Natural killer cell treated with Interleukin-12 subunit alpha and Interleukin-12 subunit beta and Interleukin-15 and Interleukin-18, amount 100 ng/mL, for 72 hours (primary cell): Measurements from ENCODE around the gene BAIAP3. TPM values are rescaled to one million over a fixed set of nuclear protein-coding genes. Genes with fewer than 3 reads are reported as not detected.
"Not testable (repeated sequence)": the region's sequence is repeated elsewhere in the genome, so short reads cannot be mapped to it uniquely, and the experiment has no call there.

ENCODE experiments used
- ATAC-seq, 2 donors: fragments of 150-1000 bp; cut with Tn5 transposase in 1 of 2; sonication (Bioruptor Pico), chemical (Tn5 transposase) in 1 of 2; 2 replicates each; pipeline ENCODE4 v1.10.0; 2021
- DNase-seq: peaks from one replicate; pipeline ENCODE4 v3.0.0; 2022; ENCODE audit warnings: low spot score
- H3K27ac Mint-ChIP-seq, 2 donors: 1 replicate in 1 of 2; 2 replicates in 1 of 2; pipeline ENCODE4 v1.8.0; 2022; ENCODE audit warnings: mixed read lengths in 2 of 2, mild to moderate bottlenecking in 1 of 2, moderate library complexity in 1 of 2
- H3K27me3 Mint-ChIP-seq, 2 donors: 1 replicate in 1 of 2; 2 replicates in 1 of 2; pipeline ENCODE4 v1.8.0; 2022; ENCODE audit warnings: mixed read lengths in 2 of 2
- H3K36me3 Mint-ChIP-seq: one replicate; pipeline ENCODE4 v1.8.0; 2022; ENCODE audit warnings: mixed read lengths
- H3K4me1 Mint-ChIP-seq, 2 donors: 1 replicate in 1 of 2; 2 replicates in 1 of 2; pipeline ENCODE4 v1.8.0; 2022; ENCODE audit warnings: low read depth in 2 of 2, mixed read lengths in 2 of 2, mild to moderate bottlenecking in 1 of 2
- H3K4me3 Mint-ChIP-seq: one replicate; pipeline ENCODE4 v1.8.0; 2022; ENCODE audit warnings: mixed read lengths
- H3K9me3 Mint-ChIP-seq: 2 replicates; pipeline ENCODE4 v1.8.0; 2022; ENCODE audit warnings: mixed read lengths
- total RNA-seq, 2 donors: library from RNA; stranded (reverse); gene quantifications; one replicate each; pipeline ENCODE4 v1.2.3, GENCODE V29; 2022

Gene BAIAP3, protein sequence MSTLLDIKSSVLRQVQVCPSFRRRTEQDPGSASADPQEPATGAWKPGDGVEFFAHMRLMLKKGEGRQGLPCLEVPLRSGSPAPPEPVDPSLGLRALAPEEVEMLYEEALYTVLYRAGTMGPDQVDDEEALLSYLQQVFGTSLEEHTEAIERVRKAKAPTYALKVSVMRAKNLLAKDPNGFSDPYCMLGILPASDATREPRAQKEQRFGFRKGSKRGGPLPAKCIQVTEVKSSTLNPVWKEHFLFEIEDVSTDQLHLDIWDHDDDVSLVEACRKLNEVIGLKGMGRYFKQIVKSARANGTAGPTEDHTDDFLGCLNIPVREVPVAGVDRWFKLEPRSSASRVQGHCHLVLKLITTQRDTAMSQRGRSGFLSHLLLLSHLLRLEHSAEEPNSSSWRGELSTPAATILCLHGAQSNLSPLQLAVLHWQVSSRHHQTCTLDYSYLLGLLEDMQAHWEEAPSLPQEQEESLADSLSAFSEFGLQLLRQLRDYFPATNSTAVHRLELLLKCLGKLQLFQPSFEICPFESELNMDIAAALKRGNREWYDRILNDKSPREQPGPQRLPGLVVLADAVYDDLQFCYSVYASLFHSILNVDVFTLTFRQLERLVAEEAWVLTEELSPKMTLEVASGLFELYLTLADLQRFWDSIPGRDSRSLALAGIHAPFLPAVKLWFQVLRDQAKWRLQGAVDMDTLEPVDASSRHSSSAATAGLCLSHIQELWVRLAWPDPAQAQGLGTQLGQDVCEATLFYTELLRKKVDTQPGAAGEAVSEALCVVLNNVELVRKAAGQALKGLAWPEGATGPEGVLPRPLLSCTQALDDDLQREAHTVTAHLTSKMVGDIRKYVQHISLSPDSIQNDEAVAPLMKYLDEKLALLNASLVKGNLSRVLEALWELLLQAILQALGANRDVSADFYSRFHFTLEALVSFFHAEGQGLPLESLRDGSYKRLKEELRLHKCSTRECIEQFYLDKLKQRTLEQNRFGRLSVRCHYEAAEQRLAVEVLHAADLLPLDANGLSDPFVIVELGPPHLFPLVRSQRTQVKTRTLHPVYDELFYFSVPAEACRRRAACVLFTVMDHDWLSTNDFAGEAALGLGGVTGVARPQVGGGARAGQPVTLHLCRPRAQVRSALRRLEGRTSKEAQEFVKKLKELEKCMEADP
- total RNA-seq = under 1 TPM; 0.17 to 0.31 TPM

DNA sequence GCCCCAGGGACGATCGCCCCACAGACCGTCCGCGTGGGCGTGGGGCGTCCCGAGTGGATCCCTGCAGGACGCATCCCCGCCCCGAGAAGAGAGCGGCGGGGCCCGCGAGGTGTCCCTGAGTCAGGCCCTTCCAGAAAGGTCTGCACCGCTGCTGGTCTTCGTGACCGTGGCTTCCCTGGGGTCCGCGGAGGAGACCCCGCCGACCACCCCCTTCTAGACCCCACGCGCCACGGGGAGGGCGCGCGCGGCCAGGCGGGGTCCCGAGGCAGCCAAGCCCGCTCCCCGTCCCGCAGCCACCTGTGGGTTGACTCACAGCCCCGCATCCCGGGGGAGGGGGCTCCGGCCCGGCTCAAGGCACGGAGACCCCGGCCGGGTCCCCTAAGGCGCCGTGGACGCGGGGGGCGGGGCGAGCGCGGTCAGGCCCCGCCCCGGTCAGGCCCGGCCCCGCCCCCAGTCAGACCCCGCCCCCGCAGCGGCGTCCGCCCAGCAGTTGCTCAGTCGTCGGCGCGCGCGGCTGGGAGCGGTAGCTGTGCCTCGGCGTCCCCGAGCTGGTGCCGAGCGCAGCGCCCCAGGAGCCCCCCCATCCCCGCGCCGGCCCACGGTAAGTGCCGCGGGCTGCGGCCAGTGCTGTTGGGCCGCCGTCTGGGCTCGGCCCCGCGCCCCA, at the start of gene BAIAP3:
Gene BAIAP3, plus strand, starts transcription at position 497 of the 664 bp plus-strand sequence. CDS start 4,905 bp downstream, outside the sequence.
- Mint-ChIP-seq H3K4me3 (peak within 1 kb of the TSS; percentile 69), H3K27ac (no peak within 1 kb of the TSS), H3K4me1 (peaks cover 0 to 8% of the 10 kb centered on the region in 2 donors), H3K9me3 (no peaks in the 10 kb centered on the region), H3K36me3 (no peaks in the 10 kb centered on the region), H3K27me3 (peaks cover 0 to 2% of the 10 kb centered on the region in 2 donors)
- no peak for DNase-seq
- peak; percentile 81 to 88 for ATAC-seq

GRCh38 chr16:1283996-1284616, 49.3 kb upstream of the BAIAP3 start:
- H3K4me3 Mint-ChIP-seq = no peak overlapping the region
- DNase-seq (no peak), ATAC-seq (no peak)
- H3K9me3 Mint-ChIP-seq = no peaks in the 10 kb centered on the region
- no peaks in the 10 kb centered on the region for H3K4me1 Mint-ChIP-seq
- H3K27me3 Mint-ChIP-seq = peaks cover 0 to 4% of the 10 kb centered on the region in 2 donors
- no peak overlapping the region for H3K27ac Mint-ChIP-seq
- H3K36me3 Mint-ChIP-seq = no peaks in the 10 kb centered on the region

DNA sequence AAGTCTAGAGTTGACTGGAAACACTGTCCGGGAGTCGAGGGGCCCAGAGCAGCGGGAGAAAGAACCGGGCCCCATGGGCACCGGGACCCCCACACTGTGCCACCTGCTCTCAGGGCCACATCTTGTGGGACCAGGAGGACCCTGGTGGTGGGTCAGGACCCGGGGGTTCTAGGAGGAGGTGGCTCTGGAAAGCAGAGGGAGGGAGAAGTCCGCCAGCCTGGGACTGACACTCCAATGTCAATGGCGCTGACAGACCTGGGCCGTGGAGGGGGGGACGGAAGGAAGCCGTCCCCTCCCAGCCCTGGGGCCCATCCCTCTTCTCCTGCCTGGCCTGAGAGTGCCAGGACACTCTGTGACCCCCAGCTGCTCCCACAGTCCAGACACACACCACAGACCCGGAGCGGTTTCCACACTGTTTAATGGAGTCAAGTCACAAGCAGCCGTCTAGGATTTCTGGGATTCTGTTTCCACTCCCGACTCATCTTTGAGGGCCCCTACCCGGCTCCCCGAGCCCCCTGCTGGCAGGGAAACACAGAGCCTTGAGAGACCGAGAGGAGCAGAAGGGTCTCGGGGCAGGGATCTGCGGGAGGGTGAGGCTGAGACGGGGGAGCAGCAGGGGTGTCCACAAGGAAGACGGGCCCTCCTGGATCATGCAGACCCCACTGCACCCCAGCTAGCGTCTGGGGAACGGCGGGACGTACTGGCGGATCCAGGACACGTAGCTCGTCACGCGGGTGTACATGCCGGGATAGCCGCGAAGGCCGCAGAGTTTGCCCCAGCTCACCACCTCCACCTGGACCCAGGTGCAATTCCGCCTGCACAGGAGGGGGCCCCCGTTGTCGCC, 47.6 kb upstream of the BAIAP3 start:
- no peak overlapping the region for H3K27ac Mint-ChIP-seq
- H3K4me3 Mint-ChIP-seq = no peak overlapping the region
- H3K27me3 Mint-ChIP-seq = peaks cover 0 to 6% of the 10 kb centered on the region in 2 donors
- no peak for ATAC-seq
- no peaks in the 10 kb centered on the region for H3K4me1 Mint-ChIP-seq
- no peaks in the 10 kb centered on the region for H3K9me3 Mint-ChIP-seq
- H3K36me3 Mint-ChIP-seq = no peaks in the 10 kb centered on the region
- DNase-seq = no peak

- ATAC-seq = no peak
- H3K27ac Mint-ChIP-seq = no peak overlapping the region
Observed at GRCh38 chr16:1286513-1287094, 46.8 kb upstream of the BAIAP3 start.

GRCh38 chr16:1287982-1288670, 45.3 kb upstream of the BAIAP3 start:
- ATAC-seq = no peak
- Mint-ChIP-seq H3K27me3 (peaks cover 0 to 6% of the 10 kb centered on the region in 2 donors), H3K36me3 (no peaks in the 10 kb centered on the region), H3K4me1 (no peaks in the 10 kb centered on the region), H3K4me3 (no peak overlapping the region), H3K27ac (no peak overlapping the region), H3K9me3 (no peaks in the 10 kb centered on the region)
- no peak for DNase-seq

More at GRCh38 chr16:1286513-1287094, 46.8 kb upstream of the BAIAP3 start:
- H3K4me3 Mint-ChIP-seq = no peak overlapping the region
- no peaks in the 10 kb centered on the region for H3K36me3 Mint-ChIP-seq
- no peaks in the 10 kb centered on the region for H3K4me1 Mint-ChIP-seq
- no peak for DNase-seq
- no peaks in the 10 kb centered on the region for H3K9me3 Mint-ChIP-seq
- H3K27me3 Mint-ChIP-seq = peaks cover 0 to 6% of the 10 kb centered on the region in 2 donors

DNA sequence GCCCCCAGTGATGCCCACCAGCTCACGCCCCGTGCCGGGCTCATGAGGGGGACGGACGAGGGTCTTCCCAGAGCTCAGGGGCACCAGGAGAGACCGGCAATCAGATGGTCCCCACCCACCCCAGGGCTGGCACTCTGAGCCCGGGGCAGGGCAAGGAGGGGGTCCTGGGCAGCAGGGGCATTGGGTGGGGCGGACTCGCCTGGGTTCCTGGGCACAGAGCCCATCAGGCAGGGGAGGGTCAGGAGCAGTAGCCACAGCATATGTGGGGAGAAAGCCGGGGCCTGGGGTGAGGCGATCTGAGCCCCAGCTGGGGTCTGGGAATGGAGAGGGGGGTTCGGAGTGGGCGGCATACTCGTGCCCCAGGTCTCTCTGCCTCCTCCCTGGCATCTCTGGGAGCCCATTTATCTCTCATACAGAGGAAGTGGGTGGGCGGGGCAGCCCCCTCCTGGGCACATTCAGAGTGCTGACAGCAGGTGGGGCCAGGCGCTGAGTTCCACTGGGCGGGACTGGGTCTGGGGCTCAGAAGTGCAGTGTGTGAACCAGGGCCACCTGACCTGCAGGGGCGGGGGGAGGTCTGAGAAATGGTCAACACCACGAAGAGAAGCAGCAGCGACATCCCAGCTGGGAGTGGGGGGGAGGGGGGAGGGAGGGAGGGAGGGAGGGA, 44.5 kb upstream of the BAIAP3 start:
- Mint-ChIP-seq H3K27me3 (peaks cover 2 to 8% of the 10 kb centered on the region in 2 donors), H3K27ac (no peak overlapping the region), H3K36me3 (no peaks in the 10 kb centered on the region), H3K4me3 (no peak overlapping the region), H3K4me1 (no peaks in the 10 kb centered on the region), H3K9me3 (no peaks in the 10 kb centered on the region)
- ATAC-seq = no peak
- DNase-seq = no peak

- no peak overlapping the region for H3K4me3 Mint-ChIP-seq
- no peaks in the 10 kb centered on the region for H3K9me3 Mint-ChIP-seq
- H3K27me3 Mint-ChIP-seq = peaks cover 8 to 12% of the 10 kb centered on the region in 2 donors
- no peak for DNase-seq
- ATAC-seq = no peak
- no peaks in the 10 kb centered on the region for H3K36me3 Mint-ChIP-seq
- no peaks in the 10 kb centered on the region for H3K4me1 Mint-ChIP-seq
- H3K27ac Mint-ChIP-seq = no peak overlapping the region
Observed at GRCh38 chr16:1289477-1289866, 44.0 kb upstream of the BAIAP3 start.

GRCh38 chr16:1290063-1290501, 43.4 kb upstream of the BAIAP3 start:
- DNase-seq (no peak), ATAC-seq (no peak)
- Mint-ChIP-seq H3K9me3 (no peaks in the 10 kb centered on the region), H3K27ac (no peak overlapping the region), H3K4me1 (no peaks in the 10 kb centered on the region), H3K4me3 (no peak overlapping the region), H3K27me3 (peaks cover 10 to 14% of the 10 kb centered on the region in 2 donors), H3K36me3 (no peaks in the 10 kb centered on the region)

DNA sequence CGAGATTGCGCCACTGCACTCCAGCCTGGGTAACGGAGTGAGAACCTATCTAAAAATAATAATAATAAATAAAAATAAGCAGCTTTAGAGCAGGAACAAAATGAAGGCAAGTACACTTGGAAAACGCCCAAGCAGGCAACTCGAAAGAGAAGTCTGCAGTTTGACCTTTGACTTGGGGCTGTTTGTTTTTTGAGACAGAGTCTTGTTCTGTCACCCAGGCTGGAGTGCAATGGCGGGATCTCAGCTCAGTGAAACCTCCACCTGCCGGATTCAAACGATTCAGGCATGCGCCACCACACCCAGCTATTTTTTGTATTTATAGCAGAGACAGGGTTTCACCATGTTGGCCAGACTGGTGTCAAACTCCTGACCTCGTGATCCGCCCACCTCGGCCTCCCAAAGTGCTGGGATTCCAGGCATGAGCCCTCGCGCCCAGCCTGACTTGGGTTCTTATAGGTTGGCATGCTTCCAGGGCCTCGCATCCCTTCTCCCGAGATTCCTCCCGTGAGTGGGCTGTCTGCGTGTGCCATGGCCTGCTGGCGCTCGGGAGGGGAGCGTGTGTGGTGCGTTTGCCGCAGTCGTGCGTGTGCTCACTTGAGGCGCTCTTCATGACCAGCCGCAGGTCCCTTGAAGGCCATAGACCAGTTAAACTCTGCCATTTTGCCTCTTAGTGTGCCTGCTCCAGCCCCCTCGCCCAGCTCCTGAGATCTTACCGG, 42.4 kb upstream of the BAIAP3 start:
- H3K27ac Mint-ChIP-seq = no peak overlapping the region
- DNase-seq (no peak), ATAC-seq (no peak)
- no peaks in the 10 kb centered on the region for H3K36me3 Mint-ChIP-seq
- H3K4me3 Mint-ChIP-seq = no peak overlapping the region
- no peaks in the 10 kb centered on the region for H3K4me1 Mint-ChIP-seq
- H3K9me3 Mint-ChIP-seq = no peaks in the 10 kb centered on the region
- peaks cover 10 to 14% of the 10 kb centered on the region in 2 donors for H3K27me3 Mint-ChIP-seq

GRCh38 chr16:1291576-1291974, 41.9 kb upstream of the BAIAP3 start:
- DNase-seq = no peak
- no peak for ATAC-seq
- Mint-ChIP-seq H3K27ac (no peak overlapping the region), H3K27me3 (peaks cover 11 to 14% of the 10 kb centered on the region in 2 donors), H3K9me3 (no peaks in the 10 kb centered on the region), H3K36me3 (no peaks in the 10 kb centered on the region), H3K4me3 (no peak overlapping the region), H3K4me1 (no peaks in the 10 kb centered on the region)

DNA sequence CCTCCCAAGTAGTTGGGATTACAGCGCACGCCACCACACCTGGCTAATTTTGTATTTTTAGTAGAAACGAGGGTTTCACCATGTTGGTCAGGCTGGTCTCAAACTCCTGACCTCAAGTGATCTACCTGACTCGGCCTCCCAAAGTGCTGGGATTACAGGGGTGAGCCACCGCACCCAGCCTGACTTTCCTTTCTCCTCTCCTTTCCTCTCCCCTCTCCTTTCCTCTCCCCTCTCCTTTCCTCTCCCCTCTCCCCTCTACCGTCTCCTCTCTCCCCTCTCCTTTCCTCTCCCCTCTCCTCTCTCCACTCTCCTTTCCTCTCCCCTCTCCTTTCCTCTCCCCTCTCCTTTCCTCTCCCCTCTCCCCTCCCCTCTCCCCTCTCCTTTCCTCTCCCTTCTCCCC, 41.2 kb upstream of the BAIAP3 start:
- H3K4me3 Mint-ChIP-seq, H3K9me3 Mint-ChIP-seq, H3K4me1 Mint-ChIP-seq, DNase-seq, H3K27ac Mint-ChIP-seq, ATAC-seq, H3K36me3 Mint-ChIP-seq: not testable (repeated sequence)
- H3K27me3 Mint-ChIP-seq = peaks cover 17 to 18% of the 10 kb centered on the region in 2 donors
